Measurements from ENCODE around the gene KLRD1.

DNA sequence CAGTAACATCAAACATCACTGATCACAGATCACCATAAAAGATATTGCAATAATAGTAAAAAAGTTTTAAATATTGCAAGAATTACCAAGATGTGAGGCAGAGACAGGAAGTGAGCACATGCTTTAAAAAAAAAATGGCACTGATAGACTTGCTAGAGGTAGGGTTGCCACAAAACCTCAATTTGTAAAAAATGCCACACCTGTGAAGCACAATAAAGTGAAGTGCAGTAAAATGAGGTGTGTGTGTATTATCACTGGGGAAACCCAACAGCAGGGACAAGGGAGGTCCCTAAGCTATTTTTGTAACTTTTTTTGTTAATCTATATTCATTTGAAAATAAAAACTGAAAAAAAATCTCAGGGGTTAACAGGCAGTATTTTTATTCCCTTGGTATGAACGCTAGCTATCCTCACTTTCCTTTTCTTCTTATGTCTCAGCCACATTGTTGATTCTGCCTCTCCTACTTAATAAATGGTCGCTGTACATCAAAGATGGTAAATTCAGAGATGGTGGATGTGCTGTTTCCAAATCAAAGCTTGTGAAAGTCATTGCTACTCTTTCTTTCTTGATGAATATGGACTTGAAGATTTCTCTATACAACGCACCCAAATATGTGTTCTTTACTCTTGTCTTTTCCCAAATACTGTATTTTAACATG is 14.0 kb upstream of the KLRD1 start:
- no peak for TF ChIP-seq ZNF274 (IDR thresholded peaks at IDR 0.05; ENCODE audit: low read depth, low read length)
- TF ChIP-seq SUZ12 (IDR thresholded peaks at IDR 0.05; ENCODE audit: extremely low read depth, insufficient read depth, insufficient read length): no peak
- TF ChIP-seq YY1 (IDR thresholded peaks at IDR 0.05; ENCODE audit: insufficient read depth, insufficient read length): no peak

Data from NT2/D1 (cell line).